Body of pancreas (tissue), 4 donors: Measurements from ENCODE around the gene LMTK2. TPM values are rescaled to one million over a fixed set of nuclear protein-coding genes. Genes with fewer than 3 reads are reported as not detected.

Experiments
- ATAC-seq: fragments of 150-250 bp; one replicate; pipeline ENCODE4 v1.9.1; 2016
- DNase-seq, 4 donors: peaks; one replicate each; pipeline ENCODE4 v3.0.0-alpha.2; 2019
- H3K27ac ChIP-seq, 4 donors: fragments of 200-600 bp; sonication (generic); 1 replicate in 3 of 4; 2 replicates in 1 of 4; pipeline versions ENCODE4 v1.5.1 to v1.6.1; 2016 to 2019; ENCODE audit warnings: mild to moderate bottlenecking in 1 of 4, mixed read lengths in 1 of 4, moderate library complexity in 1 of 4
- H3K27me3 ChIP-seq, 2 donors: fragments of 200-600 bp; sonication (generic); one replicate each; pipeline ENCODE4 v1.6.0; 2016; ENCODE audit warnings: mild to moderate bottlenecking in 1 of 2
- H3K36me3 ChIP-seq, 2 donors: fragments of 200-600 bp; sonication (generic); replicated peaks in 1 of 2; 2 replicates each; pipeline ENCODE4 v1.5.1; 2016; ENCODE audit warnings: low read depth in 2 of 2; ENCODE audit not compliant: insufficient read depth in 1 of 2
- H3K4me1 ChIP-seq: fragments of 200-600 bp; sonication (generic); one replicate; pipeline ENCODE4 v1.6.0; 2016
- H3K4me3 ChIP-seq, 2 donors: fragments of 200-600 bp; sonication (generic); 1 replicate in 1 of 2; 2 replicates in 1 of 2; pipeline ENCODE4 v1.5.1; 2016 to 2019
- H3K9me3 ChIP-seq, 3 donors: fragments of 200-600 bp; sonication (generic); 1 replicate in 2 of 3; 2 replicates in 1 of 3; pipeline ENCODE4 v1.5.1; 2016
- CTCF ChIP-seq, 7 experiments: fragments of 450-650 bp in 4 of 7; fragments of 200-600 bp in 3 of 7; sonication (generic) in 3 of 7; IDR thresholded peaks; one replicate each; pipeline ENCODE4 v1.5.1; 2016 to 2019; ENCODE audit warnings: antibody characterized with exemption in 7 of 7
- POLR2A ChIP-seq, 3 donors: fragments of 450-650 bp; IDR thresholded peaks; one replicate each; pipeline ENCODE4 v1.6.1; 2016; ENCODE audit warnings: antibody characterized with exemption in 3 of 3, mild to moderate bottlenecking in 2 of 3
- WGBS, 2 donors: methylation state at CpG; one replicate each; pipeline ENCODE4 v1.1.5; 2017; 5-methylcytosine and 5-hydroxymethylcytosine counted together
- intact Hi-C: fragments of 100-400 bp; cut with DNase I; formaldehyde crosslinking; loops from one replicate; pipeline ENCODE4 v1.15.1; 2023
- total RNA-seq, 2 donors: library from RNA; depleted of rRNA; stranded (reverse); fragments of >200 nt; gene quantifications; one replicate each; pipeline ENCODE4 v1.1.0, GENCODE V29; 2016

LMTK2 gene
- total RNA-seq, 2 donors from 2014 or later = 19.7 to 23.1 TPM

GRCh38 chr7:98125759-98126158, 19.1 kb downstream of the LMTK2 start:
- Histone ChIP-seq H3K9me3 (no peaks in the 10 kb centered on the region), H3K4me1 (peaks cover 41% of the 10 kb centered on the region), H3K4me3 (no peak overlapping the region), H3K36me3 (no peaks in the 10 kb centered on the region), H3K27me3 (no peaks in the 10 kb centered on the region), H3K27ac (peak overlapping the region in 1 of 4 donors; percentile 46)
- intact Hi-C loops = no loop called here
- no peak for TF ChIP-seq CTCF (IDR thresholded peaks at IDR 0.05)
- TF ChIP-seq POLR2A (IDR thresholded peaks at IDR 0.05) = no peak
- DNase-seq = no peak
- ATAC-seq = no peak
- WGBS, 2 donors = 71 to 80% methylated on average over 6 of the region's 6 CpGs

- TF ChIP-seq CTCF (IDR thresholded peaks at IDR 0.05) = no peak
- 68 to 71% methylated on average over 13 of the region's 13 CpGs for WGBS, 2 donors
- Histone ChIP-seq H3K27ac (peak overlapping the region in 2 of 4 donors; percentile 6 to 46), H3K4me3 (no peak overlapping the region), H3K4me1 (peaks cover 41% of the 10 kb centered on the region), H3K27me3 (no peaks in the 10 kb centered on the region), H3K9me3 (no peaks in the 10 kb centered on the region), H3K36me3 (no peaks in the 10 kb centered on the region)
- DNase-seq (no peak), ATAC-seq (no peak)
- intact Hi-C loops = no loop called here
Observed at GRCh38 chr7:98126311-98127142, 19.9 kb downstream of the LMTK2 start.

GRCh38 chr7:98128346-98128745, 21.7 kb downstream of the LMTK2 start:
- TF ChIP-seq POLR2A (IDR thresholded peaks at IDR 0.05) = no peak
- no peak for TF ChIP-seq CTCF (IDR thresholded peaks at IDR 0.05)
- Histone ChIP-seq H3K27ac (no peak overlapping the region), H3K4me3 (no peak overlapping the region), H3K27me3 (no peaks in the 10 kb centered on the region), H3K36me3 (no peaks in the 10 kb centered on the region), H3K9me3 (no peaks in the 10 kb centered on the region), H3K4me1 (peaks cover 56% of the 10 kb centered on the region)
- ATAC-seq (no peak), DNase-seq (no peak)
- intact Hi-C loops = no loop called here
- WGBS, 2 donors = 94% methylated on average over 8 of the region's 8 CpGs

GRCh38 chr7:98130959-98131358, 24.3 kb downstream of the LMTK2 start:
- Histone ChIP-seq H3K4me1 (peaks cover 56% of the 10 kb centered on the region), H3K4me3 (no peak overlapping the region), H3K27ac (peak overlapping the region in 3 of 4 donors; percentile 53 to 84 (median 69)), H3K9me3 (no peaks in the 10 kb centered on the region), H3K36me3 (no peaks in the 10 kb centered on the region), H3K27me3 (no peaks in the 10 kb centered on the region)
- WGBS, 2 donors = 35 to 40% methylated on average over 4 of the region's 4 CpGs
- no peak for DNase-seq
- ATAC-seq = no peak
- intact Hi-C loops = no loop called here
- TF ChIP-seq POLR2A (IDR thresholded peaks at IDR 0.05) (no peak), CTCF (IDR thresholded peaks at IDR 0.05) (no peak)

- no peak for ATAC-seq
- no peaks in the 10 kb centered on the region for H3K27me3 ChIP-seq
- H3K4me1 ChIP-seq = peaks cover 51% of the 10 kb centered on the region
- H3K27ac ChIP-seq = peak overlapping the region; percentile 9 to 84 (median 50)
- TF ChIP-seq POLR2A (IDR thresholded peaks at IDR 0.05) (no peak), CTCF (IDR thresholded peaks at IDR 0.05) (no peak)
- H3K9me3 ChIP-seq = no peaks in the 10 kb centered on the region
- intact Hi-C loops = no loop called here
- no peaks in the 10 kb centered on the region for H3K36me3 ChIP-seq
- whole genome bisulfite sequencing, 2 donors = 35 to 51% methylated on average over 4 of the region's 4 CpGs
- H3K4me3 ChIP-seq = no peak overlapping the region
- peak in 1 of 4 donors; percentile 35 for DNase-seq
Observed at GRCh38 chr7:98133181-98133580, 26.5 kb downstream of the LMTK2 start.
